Keratinocyte (primary cell): ENCODE results near the gene SCTR.

Source experiments
- CTCF ChIP-seq, 3 experiments: IDR thresholded peaks in 1 of 3; conservative IDR thresholded peaks in 1 of 3; optimal IDR thresholded peaks in 1 of 3; 2 replicates in 2 of 3; 3 replicates in 1 of 3; pipeline versions ENCODE3 to v1.5.1; 2011; ENCODE audit warnings: low read length in 3 of 3, mild to moderate bottlenecking in 3 of 3, moderate library complexity in 2 of 3, control low read depth in 1 of 3, inconsistent platforms in 1 of 3; ENCODE audit not compliant: insufficient read depth in 2 of 3; ENCODE audit errors: extremely low read depth in 1 of 3
- EZH2 ChIP-seq: IDR thresholded peaks from one replicate; pipeline ENCODE4 v1.6.1; 2012; ENCODE audit warnings: inconsistent platforms, mild to moderate bottlenecking, low read length, moderate library complexity

DNA sequence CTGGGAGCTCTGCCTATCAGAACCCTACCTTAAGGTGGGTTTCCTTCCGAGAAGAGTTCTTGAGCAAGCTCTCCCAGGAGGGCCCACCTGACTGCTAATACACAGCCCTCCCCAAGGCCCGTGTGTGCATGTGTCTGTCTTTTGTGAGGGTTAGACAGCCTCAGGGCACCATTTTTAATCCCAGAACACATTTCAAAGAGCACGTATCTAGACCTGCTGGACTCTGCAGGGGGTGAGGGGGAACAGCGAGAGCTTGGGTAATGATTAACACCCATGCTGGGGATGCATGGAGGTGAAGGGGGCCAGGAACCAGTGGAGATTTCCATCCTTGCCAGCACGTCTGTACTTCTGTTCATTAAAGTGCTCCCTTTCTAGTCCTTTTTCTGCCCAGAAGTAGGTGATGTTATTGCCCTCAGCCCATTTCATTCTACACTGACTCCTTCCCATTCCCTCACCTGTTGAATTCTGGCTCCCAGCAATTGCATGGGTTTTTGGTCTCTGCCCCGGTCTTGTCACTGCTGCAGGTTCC is 86.1 kb downstream of the SCTR start:
- no peak for TF ChIP-seq CTCF (optimal IDR thresholded peaks at IDR 0.05 in 1 of 3, IDR thresholded peaks at IDR 0.05 in 1 of 3, conservative IDR thresholded peaks at IDR 0.05 in 1 of 3; ENCODE audit: extremely low read depth in 1 of 3, insufficient read depth in 2 of 3, low read length in 3 of 3)
- TF ChIP-seq EZH2, result no peak
